Gastroesophageal sphincter (tissue), 3 donors: Measurements from ENCODE around the gene STX2.

ENCODE experiments used
- CTCF ChIP-seq, 4 experiments: fragments of 200-600 bp in 2 of 4; fragments of 450-650 bp in 2 of 4; sonication (generic) in 1 of 4; IDR thresholded peaks; one replicate each; pipeline ENCODE4 v1.5.1; 2017 to 2019; ENCODE audit warnings: antibody characterized with exemption in 4 of 4, mild to moderate bottlenecking in 2 of 4, moderate library complexity in 2 of 4
- EP300 ChIP-seq: sonication (generic); formaldehyde crosslinking; IDR thresholded peaks from one replicate; pipeline ENCODE4 v1.6.1; 2017; ENCODE audit warnings: antibody characterized with exemption, mild to moderate bottlenecking
- POLR2A ChIP-seq, 2 donors: fragments of 450-650 bp; IDR thresholded peaks; one replicate each; pipeline ENCODE4 v1.6.1; 2017; ENCODE audit warnings: antibody characterized with exemption in 2 of 2, mild to moderate bottlenecking in 2 of 2, moderate library complexity in 1 of 2
- POLR2AphosphoS5 ChIP-seq: sonication (generic); formaldehyde crosslinking; IDR thresholded peaks from one replicate; pipeline ENCODE4 v1.6.1; 2017; ENCODE audit warnings: antibody characterized with exemption

GRCh38 chr12:130809791-130810190 is 29.3 kb downstream of the STX2 start:
- TF ChIP-seq CTCF (IDR thresholded peaks at IDR 0.05): no peak
- TF ChIP-seq POLR2A (IDR thresholded peaks at IDR 0.05): no peak
- TF ChIP-seq EP300: no peak
- TF ChIP-seq POLR2AphosphoS5: no peak
